Subcutaneous adipose tissue (tissue), 4 donors: ENCODE data around the gene PHF24. TPM values are rescaled to one million over a fixed set of nuclear protein-coding genes. Genes with fewer than 3 reads are reported as not detected.

Source experiments
- CTCF ChIP-seq: fragments of 450-650 bp; IDR thresholded peaks from one replicate; pipeline ENCODE4 v1.5.1; 2016; ENCODE audit warnings: low read depth, mild to moderate bottlenecking, control low read depth, antibody characterized with exemption, moderate library complexity
- total RNA-seq, 4 donors: library from RNA; depleted of rRNA; stranded (reverse); fragments of >200 nt; gene quantifications; one replicate each; pipeline ENCODE4 v1.1.0, GENCODE V29; 2016

PHF24 gene
- total RNA-seq, 4 donors from 2014 or later = 0.34 to 2.3 (median 1.3) TPM; not detected in 1

- TF ChIP-seq CTCF = no peak
Measured at GRCh38 chr9:34958411-34958982, 412 bp downstream of the PHF24 start.

DNA sequence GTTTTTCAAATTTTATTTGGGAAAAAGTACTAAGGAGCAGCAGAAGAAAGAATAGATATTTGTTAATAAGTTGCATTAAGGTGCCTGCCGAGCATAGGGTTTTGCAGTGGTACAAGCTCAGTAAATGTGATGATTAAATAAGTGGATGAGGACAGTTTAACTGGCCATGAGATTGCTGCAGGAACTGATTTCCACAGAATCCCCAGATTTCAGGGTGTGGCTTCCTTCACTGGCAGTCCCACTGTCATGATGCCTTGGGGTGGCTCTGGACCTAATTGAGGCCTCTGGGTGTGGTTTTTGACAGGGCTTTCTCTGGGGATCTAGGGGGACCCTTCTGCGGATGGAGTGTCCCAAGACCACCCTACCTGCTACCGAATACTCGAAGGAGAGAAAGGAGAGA is 1.4 kb downstream of the PHF24 start:
- TF ChIP-seq CTCF = no peak

DNA sequence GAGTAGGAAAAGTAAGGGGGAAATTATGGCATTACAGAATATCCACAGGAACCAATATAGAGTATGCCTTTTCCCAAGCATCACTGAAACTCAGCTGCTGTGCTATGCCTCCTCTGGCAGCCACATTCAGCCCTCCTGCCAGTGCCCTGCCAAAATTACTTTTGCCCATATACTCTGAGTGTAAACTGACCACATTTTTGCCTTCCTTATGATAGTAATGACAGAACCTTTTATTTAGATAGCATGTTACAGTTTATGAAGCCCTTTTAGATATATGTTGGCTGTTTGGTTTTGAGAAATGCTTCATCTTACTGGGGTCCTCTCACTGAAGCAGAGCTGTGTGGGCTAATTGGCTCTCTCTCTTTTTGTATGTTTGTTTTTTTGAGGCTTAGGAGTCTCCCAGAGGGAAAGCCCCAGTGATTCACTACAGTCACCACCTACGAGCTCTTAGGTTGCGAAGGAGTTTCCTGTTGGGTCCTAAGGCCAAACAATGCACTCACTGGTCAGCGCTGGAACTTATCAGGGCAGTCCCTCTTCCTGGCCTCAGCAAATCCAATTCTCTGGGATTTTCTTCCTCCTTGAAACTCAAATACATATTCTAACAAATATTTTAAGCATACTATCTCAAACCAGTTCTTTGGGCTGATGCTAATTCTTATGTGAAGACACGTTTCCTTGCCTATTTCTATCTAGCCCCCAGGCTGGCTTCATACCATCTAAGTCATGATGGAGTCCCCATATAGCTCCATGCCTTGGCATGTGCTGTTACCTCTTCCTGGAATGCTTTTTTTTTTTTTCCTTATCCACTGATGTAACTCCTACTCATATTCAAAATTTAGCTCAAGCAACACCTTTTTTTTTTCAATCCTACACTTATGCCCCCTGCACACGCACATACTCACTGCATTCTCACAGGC is 3.7 kb downstream of the PHF24 start:
- no peak for TF ChIP-seq CTCF

DNA sequence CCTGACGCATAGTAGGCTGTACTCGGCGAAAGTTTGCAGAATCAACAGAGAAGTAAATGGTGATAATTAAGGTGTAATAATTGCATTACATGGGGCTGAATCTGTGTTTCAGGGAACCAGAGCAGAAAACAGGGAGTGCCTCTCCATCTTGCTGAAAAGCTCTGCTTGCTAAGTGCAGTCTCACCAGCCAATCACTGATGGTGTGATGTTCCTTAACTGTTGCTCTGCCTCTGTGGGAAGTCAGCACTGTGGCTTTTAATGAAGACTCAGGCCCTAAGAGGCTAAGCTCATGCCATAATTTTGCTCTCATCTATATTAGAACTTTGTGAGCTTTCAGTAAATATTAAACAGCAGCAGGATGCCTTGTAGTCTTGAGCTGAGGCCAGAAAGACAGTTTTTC is 4.5 kb downstream of the PHF24 start:
- TF ChIP-seq CTCF = no peak

- no peak for TF ChIP-seq CTCF
Measured at GRCh38 chr9:34963552-34963951, 5.5 kb downstream of the PHF24 start.

DNA sequence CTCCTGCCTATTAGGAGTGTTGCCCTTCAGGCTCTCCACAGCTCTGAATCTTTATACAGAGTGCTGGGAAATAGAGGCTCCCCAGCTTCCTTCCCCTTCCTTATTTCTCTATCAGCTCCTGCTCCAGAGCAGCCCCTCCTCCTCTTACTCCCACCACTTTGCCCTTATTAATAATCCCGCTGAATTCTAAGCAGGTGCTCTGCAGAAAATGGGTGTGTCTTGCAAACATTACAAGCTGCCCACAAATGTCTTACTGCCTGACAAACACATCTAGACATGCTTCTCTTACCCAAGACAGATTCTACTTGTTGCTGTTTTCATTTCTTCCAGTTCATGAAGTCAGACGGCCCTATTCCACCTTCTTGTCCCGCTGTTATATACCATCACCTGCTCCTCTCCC is 6.4 kb downstream of the PHF24 start:
- TF ChIP-seq CTCF = no peak

- no peak for TF ChIP-seq CTCF
Measured at GRCh38 chr9:34971146-34971811, 13.2 kb downstream of the PHF24 start.
